ENCODE measurements around the gene CFAP54.

Gene CFAP54

DNA sequence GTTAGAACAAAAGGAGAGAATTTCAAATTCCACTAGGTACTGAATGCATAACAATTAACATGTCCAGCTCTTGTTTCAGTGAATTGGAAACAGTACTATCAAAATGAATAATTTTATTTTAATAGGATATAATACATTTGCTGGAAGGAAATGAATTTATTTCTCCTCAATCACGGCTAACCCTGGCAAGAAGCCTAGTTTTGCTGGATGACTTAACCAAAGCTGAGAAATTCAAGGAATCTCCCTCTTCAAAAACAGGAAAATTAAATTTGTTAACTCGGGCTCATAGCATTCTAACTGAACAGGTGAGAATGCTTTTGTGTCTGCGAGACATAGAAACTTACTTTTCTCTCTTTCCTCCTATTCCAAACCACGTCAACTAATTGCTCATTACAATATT lies 254.2 kb downstream of the CFAP54 start:
- DNase-seq (ENCODE audit: low read depth in 2 of 3, low spot score in 1 of 3): no peak

DNA sequence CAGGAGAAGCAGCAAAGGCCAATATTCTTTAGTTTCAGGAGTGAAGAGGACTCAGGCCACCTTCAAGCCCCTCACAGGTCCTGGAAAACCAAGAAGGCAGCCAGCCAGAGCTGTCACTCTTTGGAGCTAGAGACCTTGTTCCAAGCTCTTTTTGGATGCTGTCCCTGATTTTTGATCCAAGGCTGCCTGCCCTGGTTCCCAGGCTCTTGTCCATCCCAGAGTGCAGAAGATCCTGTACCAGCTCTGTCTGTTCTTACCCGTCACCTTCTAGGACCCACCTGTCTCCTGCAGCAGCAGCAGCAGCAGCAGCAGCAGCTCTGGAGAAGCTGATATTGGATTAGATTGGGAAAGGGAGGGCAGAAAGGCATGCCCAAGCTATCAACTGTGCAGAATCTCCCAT lies 260.6 kb downstream of the CFAP54 start:
- no peak for DNase-seq (ENCODE audit: low read depth in 2 of 3, low spot score in 1 of 3)

DNA sequence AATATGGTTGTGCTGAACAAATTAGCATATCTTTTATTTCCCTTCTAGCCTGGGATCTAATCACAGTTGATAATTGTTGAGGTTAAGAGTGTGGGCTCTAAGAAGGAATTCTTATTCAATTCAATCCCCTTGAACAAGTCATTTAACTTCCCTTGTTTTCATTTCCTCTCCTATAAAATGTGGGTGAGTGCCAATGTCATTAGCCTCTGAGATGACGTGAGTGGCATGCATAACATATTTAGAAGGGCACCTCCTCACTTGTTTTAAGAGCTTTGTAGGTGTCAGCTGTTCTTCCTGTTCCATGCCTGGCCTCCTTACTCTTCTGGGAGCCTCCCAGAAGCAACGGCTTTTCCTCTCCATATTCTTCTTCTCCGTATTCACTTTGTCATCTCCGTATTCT lies 262.2 kb downstream of the CFAP54 start:
- no peak for DNase-seq (ENCODE audit: low read depth in 2 of 3, low spot score in 1 of 3)

DNA sequence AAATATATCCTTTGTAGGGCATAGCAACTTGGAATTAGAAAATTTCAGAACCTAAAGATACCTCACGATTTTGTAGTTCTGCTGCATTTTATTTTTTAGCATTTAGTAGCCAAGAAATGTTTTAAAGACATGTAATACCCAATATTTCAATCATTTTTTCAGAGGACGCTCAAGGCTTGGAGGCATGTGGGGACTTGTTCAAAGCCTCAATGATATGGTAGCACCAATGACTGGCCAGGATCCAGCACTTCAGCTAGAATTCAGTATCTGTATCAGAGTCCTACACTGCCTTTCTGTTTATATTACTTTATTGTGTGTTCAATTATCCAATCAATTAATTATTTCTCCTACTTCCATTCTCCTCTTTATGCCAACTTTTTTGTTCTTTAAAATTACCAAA lies 262.8 kb downstream of the CFAP54 start:
- DNase-seq (ENCODE audit: low read depth in 2 of 3, low spot score in 1 of 3): no peak

DNA sequence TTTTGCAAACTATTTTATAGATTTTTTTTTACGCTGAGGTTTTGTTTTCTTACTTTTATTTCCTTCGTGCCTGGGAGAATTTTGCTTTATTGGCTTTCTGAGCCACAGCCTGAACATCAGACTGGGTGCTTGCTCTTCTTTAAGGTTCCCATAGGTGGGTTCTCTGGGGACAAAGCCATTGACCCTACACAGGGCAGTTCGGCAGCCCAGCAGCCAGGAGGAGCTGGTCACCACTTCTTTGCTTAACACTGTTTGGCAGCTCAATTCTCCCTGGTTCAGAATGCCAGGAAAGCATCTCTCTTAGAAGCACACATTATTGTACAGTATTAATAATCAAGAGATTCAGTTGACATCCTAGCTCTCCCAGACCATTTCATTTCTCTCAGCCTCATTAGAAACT lies 276.9 kb downstream of the CFAP54 start:
- no peak for DNase-seq (ENCODE audit: low read depth in 2 of 3, low spot score in 1 of 3)

DNA sequence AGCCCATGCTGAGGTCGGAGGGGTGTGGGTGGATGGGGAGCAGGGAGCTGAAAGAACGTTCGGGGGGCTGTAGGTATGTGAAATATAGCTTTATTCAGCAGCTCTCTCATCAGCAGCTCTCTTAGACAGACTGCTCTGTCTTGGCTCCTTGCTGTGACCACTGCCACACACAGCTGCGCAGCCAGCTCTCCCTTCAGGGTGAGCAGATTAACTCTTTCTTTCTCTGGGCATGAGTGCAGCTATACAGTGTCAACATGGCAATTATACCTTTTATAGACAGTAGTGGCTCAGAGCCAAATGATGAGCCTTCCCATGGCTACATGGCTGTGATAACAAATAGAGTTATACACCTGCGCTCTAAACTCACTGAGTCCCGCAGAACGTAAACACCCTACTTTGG lies 280.0 kb downstream of the CFAP54 start:
- no peak for DNase-seq (ENCODE audit: low read depth in 2 of 3, low spot score in 1 of 3)

DNA sequence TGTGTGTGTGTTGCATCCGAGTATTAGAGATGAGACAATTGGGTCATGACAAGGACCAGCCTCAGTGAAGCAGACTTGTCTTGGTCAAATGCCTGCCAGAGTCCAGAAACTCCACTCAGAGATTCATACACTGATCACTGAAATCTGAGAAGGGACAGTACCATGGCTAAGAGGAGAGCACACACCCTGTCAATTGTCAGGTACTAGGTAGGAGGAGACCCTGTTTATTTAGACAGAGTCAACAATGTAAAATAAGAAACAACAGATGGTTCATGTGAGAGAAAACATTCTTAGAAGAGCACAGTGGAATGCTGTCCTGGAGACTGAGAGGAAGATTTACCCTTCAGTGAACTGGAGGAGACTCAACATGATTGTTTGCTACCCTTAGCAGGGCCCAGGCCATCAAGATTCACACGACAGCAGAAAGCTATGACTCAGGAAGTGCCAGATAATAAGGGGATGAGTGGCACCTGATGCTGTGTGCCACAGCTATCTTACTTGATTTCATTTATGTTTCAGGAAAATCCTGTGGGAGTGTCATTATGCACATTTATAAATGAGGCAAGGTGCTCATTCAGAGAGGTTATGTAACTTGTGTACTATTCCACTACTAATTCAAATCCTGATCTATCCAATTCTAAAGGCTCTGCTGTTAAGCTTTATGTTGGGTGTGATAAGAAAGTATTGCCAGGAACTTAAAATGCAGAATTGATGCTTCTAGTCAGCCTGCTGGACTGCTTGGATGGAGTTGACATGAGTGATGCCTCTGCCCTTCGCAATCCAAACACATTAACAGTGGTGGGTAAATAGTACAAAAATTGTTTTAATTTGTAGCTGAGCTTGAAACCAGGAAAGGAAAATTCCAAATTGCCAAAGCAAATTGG lies 281.1 kb downstream of the CFAP54 start:
- no peak for DNase-seq (ENCODE audit: low read depth in 2 of 3, low spot score in 1 of 3)

DNA sequence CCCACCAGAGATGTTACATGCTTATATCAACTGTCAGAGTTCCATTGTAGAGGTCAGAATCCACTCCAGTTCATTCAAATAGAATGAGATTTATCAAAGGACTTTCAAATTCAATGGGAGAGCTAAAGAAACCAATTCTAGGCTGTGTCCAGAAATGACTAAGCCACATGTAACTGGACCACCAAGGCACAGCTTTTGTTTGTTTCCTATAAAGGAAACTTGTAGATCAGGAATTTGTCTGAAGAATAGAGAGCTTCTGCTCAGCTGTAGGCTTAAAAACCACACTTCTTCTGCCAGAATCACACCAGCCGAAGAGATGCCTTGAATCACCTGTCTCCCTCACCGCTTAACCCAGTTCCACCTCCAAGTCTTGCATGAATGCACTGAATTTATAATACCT lies 283.7 kb downstream of the CFAP54 start:
- DNase-seq (ENCODE audit: low read depth in 2 of 3, low spot score in 1 of 3): no peak

DNA sequence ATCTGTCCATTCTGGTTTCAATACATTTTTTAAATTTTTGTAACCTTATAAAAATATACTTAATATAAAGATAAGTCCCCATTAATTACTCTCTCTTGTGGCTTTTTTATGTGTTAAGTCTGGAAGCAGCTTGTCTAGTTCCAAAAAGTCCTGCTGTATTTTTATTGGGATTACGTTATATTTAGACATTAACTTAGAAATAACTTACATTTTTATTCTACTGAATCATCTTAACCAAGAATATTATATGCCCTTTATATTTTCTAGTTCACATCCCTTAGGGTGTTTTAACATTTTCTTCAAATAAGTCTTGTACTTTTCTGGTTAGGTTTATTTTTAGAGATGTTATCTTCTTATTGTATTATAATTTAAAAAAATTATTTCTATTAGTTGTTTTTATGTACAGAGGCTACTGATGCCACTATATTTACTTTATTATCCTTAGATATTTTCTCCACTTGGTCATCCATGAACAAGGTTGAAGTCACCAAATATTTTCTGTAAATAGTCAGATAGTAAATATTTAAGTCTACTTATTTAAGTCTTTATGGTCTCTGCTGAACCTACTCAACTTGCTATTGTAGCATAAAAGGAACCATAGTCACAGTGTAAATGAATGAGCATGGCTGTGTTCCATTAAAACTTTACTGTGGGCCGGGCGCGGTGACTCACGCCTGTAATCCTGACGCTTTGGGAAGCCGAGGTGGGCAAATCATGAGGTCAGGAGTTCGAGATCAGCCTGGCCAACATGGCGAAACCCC lies 285.3 kb downstream of the CFAP54 start:
- no peak for DNase-seq (ENCODE audit: low read depth in 2 of 3, low spot score in 1 of 3)

DNA sequence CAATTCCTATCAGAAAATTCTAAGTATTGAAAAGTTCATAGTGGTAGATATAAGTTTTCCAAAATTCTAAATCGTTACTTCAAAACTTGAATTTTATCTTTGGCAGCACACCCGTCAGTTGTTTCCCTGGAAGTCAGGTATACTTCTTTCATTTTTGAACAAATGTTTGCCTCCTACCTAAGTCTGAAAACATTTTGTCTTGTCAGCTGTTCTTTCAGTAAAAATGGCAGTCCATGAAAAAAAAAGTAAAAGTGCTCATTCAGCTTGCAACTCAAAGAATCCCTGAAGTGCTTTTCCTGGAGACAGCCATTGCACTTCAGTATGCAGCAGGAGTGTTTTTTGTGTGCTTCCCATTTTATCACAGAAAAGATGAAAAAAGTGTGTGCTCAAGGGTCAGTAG lies 287.5 kb downstream of the CFAP54 start:
- no peak for DNase-seq (ENCODE audit: low read depth in 2 of 3, low spot score in 1 of 3)

DNA sequence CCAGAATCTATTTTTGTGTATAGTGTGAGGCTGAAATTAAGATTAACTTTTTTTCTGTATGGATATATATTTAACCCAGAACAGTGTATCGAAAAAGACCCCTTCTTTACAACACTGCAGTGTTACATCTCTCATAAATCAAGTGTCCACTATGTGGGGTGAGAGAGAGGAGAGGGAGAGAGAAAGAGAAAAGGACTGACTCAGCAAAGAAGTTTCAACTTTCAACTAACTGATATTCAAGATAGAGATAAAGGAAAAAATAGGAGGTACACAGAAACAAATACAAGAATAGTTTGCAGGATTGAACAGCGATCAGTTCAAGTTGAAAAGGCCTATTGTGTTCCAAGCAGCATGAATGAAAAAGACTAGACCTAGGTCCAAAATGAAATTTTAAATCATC lies 291.0 kb downstream of the CFAP54 start:
- DNase-seq (ENCODE audit: low read depth in 2 of 3, low spot score in 1 of 3): no peak

DNA sequence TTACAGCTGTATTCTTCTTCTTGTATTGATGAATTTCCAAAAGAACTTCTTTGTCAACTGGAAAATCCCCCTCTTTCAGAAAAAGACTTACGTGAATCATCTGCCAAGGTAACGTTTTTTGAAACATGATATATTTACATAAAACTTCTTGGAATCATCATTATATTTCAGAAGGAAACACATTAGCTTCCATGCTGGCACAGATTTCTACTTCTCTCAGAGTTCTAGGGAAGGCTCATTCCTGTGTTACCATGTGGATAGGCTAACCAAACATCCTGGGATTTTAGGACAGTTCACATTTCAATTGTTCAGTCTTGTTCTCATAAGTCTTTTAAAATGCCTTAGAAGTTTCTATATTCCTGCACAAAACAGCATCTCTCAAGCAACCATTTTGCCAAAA lies 297.4 kb downstream of the CFAP54 start:
- DNase-seq (ENCODE audit: low read depth in 2 of 3, low spot score in 1 of 3): no peak

DNA sequence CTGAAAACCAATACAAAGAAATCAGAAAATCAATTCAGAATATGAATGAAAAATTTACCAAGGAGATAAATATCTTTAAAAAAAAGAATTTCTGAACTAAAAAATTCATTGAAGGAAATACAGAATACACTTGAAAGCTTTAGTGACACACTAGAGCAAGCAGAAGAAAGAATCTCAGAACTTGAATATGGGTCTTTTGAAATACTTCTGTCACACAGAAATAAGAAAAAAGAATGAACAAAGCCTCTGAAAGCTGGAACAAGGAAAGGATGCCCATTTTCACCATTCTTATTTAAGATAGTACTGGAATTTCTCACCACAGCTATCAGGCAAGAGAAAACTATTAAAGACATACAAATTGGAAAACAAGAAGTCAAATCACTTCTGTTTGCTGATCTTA lies 314.6 kb downstream of the CFAP54 start:
- no peak for DNase-seq (ENCODE audit: low read depth in 2 of 3, low spot score in 1 of 3)

DNA sequence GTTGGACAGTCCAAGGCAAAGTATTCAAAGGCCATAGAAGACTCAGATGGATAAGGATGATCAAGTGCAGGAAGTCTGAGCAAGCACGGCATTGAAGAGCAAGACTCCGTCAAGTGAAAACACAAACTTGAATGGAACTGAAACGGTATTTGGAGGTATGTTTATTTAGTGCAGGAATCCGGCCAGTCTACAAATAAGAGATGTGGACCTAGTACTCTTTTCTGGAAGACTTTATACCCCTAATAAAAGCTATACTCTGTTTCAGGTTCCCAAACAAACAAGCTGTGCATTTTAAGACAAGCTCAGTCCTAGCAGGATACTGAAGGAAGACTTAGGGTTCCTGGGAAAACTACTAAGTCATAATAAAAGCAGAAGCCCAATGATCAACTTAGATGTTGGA lies 316.9 kb downstream of the CFAP54 start:
- no peak for DNase-seq (ENCODE audit: low read depth in 2 of 3, low spot score in 1 of 3)

DNA sequence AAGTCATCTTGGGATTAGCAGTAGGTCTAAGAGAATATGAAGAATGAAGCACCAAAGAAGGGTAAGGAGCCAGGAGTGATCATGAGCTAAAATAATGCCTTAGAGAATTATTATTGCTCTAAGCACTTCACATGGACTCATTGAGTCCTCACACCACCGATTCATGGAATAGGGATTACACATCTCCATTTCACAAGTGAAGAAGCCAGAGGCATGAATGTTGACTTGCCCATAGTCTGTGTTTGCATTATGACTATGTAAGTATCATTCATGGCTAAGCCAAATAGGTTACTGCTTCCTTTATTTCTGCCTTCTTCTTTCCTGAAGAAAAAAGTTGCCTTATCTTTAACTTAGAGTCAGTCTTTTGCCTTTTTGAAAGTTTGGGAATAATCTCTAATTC lies 318.4 kb downstream of the CFAP54 start:
- DNase-seq (ENCODE audit: low read depth in 2 of 3, low spot score in 1 of 3): no peak

DNA sequence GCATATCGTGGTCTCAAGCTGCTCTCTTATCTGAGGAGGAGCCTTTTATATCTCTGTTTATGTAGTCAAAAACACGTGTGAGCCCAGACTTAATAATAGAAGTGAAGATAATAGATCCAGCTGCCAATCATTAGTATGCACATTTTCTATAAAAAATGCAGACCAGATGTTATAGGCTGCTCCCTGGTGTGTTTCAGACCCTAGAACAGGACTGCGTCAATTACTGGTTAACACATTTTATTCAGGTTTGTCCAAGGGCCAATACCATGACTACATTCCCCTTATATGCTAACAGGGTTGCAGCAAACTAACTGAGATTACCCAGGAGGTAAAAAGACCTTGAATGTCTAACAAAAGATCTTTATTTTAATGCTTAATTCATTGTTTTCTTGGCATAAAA lies 319.2 kb downstream of the CFAP54 start:
- DNase-seq (ENCODE audit: low read depth in 2 of 3, low spot score in 1 of 3): no peak

DNA sequence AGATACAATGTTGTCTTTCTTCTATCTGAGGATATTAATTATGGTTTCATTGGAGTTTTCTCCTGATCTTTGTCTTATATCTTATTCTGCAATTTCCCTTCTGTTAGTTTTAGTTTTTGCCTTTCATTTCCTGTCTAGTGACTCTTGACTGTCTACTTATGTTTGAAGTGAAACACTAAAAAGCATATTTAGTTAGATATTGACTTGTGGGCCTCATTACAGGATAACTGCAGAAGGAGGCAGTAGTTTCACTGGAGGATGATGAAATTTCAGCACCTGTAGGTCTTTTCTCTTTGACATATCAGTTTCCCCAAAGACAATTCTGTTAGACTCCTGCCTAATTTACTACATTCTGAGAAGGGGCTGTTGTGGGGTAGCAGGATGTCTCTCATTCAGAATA lies 320.1 kb downstream of the CFAP54 start:
- no peak for DNase-seq (ENCODE audit: low read depth in 2 of 3, low spot score in 1 of 3)

DNA sequence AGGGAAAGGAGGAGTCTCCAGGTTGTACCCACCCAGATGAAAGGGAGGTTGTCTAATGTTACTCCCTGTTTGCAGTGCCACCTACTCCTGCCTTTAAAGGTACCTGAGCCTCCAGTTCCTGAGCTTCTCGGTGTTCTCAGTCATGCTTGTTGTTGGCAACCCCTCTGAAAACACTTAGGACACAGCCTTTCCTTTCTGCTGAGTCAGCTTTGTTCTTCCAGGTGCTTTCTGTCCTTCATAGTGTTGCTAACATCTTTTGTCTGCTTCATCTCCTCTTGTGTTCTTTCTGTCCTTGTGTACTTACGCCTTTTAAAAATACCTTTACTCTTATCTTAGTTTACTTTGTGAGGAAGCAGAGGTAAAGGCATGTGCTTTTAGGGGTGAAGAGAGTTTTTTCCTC lies 320.7 kb downstream of the CFAP54 start:
- no peak for DNase-seq (ENCODE audit: low read depth in 2 of 3, low spot score in 1 of 3)

DNA sequence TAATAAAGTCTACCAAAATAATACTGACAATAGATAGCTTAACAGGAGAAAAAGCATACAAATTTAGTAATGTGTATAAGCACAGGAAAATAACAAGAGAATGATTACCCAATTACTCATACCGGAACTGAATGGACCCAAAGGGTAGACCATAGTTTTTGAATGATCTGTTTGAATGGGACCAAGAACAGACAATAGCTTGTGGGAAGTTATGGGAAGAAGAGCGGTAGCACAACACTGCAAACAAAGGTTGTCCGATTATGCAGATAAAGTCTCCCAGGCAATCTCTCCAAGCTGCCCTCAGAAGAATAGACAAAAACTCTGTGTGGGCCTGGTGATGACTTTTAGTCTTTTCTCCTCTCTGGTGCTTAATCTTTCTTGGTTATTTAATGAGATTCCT lies 321.1 kb downstream of the CFAP54 start:
- no peak for DNase-seq (ENCODE audit: low read depth in 2 of 3, low spot score in 1 of 3)

DNA sequence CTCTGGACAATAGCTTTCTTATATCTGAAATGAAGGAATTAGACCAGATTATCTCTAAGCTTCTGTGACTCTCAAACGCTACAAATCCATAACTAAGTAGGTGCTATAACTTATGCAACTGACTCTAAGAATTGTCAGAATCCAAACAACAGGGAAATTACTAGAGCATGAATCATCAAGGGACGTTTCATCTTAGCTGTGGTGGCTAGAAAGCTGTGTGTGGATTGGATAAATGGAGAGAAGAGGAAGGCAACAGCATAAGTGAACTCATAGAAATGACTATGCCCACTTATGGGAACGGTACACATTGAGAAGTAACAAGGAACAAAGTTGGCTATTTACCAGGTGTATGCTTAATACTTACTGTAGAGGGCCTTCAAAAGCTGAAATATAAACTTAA lies 321.7 kb downstream of the CFAP54 start:
- DNase-seq (ENCODE audit: low read depth in 2 of 3, low spot score in 1 of 3): no peak

DNA sequence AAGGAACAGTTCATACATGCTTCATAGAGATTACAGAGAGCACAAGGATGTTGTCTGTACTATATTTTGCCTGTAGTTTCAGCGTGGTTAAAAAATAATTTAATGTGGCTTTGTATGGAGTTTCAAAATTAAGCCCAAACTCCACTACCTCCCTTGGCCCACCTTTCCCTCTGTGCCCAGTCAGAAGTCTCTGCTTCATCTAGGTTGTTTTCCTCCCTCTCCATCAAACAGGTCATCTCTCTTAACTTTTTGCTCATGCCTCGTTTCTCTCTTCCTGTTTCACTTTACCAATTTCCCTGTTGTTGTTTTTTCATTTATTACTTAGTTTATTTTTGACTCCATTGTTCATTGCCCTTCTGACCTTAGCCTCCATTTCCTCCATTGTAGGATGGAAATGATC lies 322.8 kb downstream of the CFAP54 start:
- DNase-seq (ENCODE audit: low read depth in 2 of 3, low spot score in 1 of 3): no peak

DNA sequence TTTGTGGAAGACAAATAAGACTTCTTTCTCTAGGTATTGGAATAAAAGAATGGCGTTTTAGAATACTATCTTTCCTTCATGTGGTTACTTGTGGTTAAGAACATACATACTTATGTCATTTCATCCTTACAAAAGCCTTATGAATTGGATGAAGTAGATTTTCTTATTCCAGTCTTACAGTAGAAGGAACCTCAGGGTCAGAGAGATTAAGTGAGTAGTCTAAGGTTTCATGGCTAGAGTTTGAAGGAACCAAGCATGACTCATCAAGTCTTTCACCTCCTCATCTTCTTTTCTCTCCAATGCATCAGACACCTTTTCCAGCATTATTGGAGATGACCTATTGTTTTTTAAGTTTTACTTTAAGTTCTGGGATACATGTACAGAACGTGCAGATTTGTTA lies 324.8 kb downstream of the CFAP54 start:
- DNase-seq (ENCODE audit: low read depth in 2 of 3, low spot score in 1 of 3): no peak

DNA sequence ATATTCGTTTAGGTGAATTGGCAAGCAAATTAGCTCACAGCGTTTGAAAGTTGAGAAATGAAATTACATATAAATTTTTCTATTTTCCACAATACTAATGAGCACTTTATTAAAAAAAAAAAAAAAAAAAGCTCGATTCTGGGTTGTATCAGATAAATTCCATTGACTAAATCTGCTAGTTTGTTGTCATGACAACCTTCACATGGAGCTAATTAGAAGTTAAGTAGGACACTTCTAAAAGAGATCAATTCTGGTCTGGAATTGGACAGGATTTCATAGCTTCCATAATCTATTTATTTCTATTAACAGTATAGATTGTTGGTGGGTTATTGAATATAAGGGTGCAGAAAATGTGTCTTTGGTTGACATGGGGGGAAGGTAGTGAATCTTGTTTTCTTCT lies 332.2 kb downstream of the CFAP54 start:
- DNase-seq (ENCODE audit: low read depth in 2 of 3, low spot score in 1 of 3): no peak

Data from stimulated activated CD4-positive, alpha-beta T cell treated with anti-CD3 and anti-CD28 coated beads, Interleukin-12 subunit alpha, Interleukin-12 subunit beta, amount 100 ng/mL, for 48 hours (primary cell).